Lung (tissue), 16 donors: ENCODE data around the gene CCDC78. TPM values are rescaled to one million over a fixed set of nuclear protein-coding genes. Genes with fewer than 3 reads are reported as not detected.

Source experiments
- ATAC-seq: fragments of 200-7000 bp; cut with Tn5 transposase; one replicate; pipeline ENCODE4 v1.9.1; 2020; ENCODE audit warnings: moderate number of reproducible peaks; ENCODE audit not compliant: insufficient read depth, low FRiP score
- DNase-seq, 3 donors: peaks; one replicate each; pipeline ENCODE4 v3.0.0-alpha.2; 2013 to 2017
- H3K27ac ChIP-seq, 2 donors: one replicate each; pipeline ENCODE4 v1.5.1; 2013; ENCODE audit warnings: mild to moderate bottlenecking in 2 of 2, moderate library complexity in 2 of 2, control low read depth in 1 of 2, inconsistent platforms in 1 of 2, low read depth in 1 of 2, low read length in 1 of 2
- H3K27me3 ChIP-seq, 3 donors: one replicate each; pipeline ENCODE4 v1.5.1; 2013; ENCODE audit warnings: low read length in 2 of 3; ENCODE audit not compliant: control insufficient read depth in 3 of 3, insufficient read depth in 3 of 3
- H3K36me3 ChIP-seq, 4 donors: one replicate each; pipeline ENCODE4 v1.5.1; 2013; ENCODE audit warnings: low read length in 4 of 4, mild to moderate bottlenecking in 1 of 4, moderate library complexity in 1 of 4; ENCODE audit not compliant: control insufficient read depth in 4 of 4, insufficient read depth in 4 of 4
- H3K4me1 ChIP-seq, 5 donors: one replicate each; pipeline ENCODE4 v1.5.1; 2013; ENCODE audit warnings: low read length in 5 of 5, mild to moderate bottlenecking in 2 of 5, moderate library complexity in 1 of 5; ENCODE audit not compliant: control insufficient read depth in 5 of 5, insufficient read depth in 5 of 5
- H3K4me3 ChIP-seq: one replicate; pipeline ENCODE4 v1.5.1; 2013; ENCODE audit warnings: mild to moderate bottlenecking, control low read depth, moderate library complexity
- H3K9ac ChIP-seq, 2 donors: one replicate each; pipeline ENCODE4 v1.5.1; 2013; ENCODE audit warnings: low read length in 2 of 2, control low read depth in 1 of 2; ENCODE audit not compliant: insufficient read depth in 1 of 2
- H3K9me3 ChIP-seq, 4 donors: one replicate each; pipeline ENCODE4 v1.5.1; 2013; ENCODE audit warnings: low read length in 3 of 4, mild to moderate bottlenecking in 1 of 4, moderate library complexity in 1 of 4; ENCODE audit not compliant: control insufficient read depth in 4 of 4, insufficient read depth in 3 of 4
- CTCF ChIP-seq: IDR thresholded peaks from 2 replicates; pipeline ENCODE4 v1.5.1; 2012; ENCODE audit warnings: mild to moderate bottlenecking; ENCODE audit errors: control extremely low read depth, extremely low read depth
- WGBS, 2 donors: extraction: QIAGEN DNeasy Blood & Tissue Kit; methylation state at CpG; one replicate each; pipeline ENCODE4 v1.1.7; 2013; 5-methylcytosine and 5-hydroxymethylcytosine counted together
- long read RNA-seq, 5 donors: transcript quantifications; one replicate each; lab custom pipeline, GENCODE V29; 2026
- polyA plus RNA-seq, 2 donors: library from polyadenylated mRNA; stranded (reverse); fragments of 200-250 nt; gene quantifications; one replicate each; pipeline ENCODE4 v1.2.1, GENCODE V29; 2013
- total RNA-seq, 2 donors: library from RNA; depleted of rRNA in 1 of 2; stranded (reverse); fragments of >200 nt in 1 of 2; gene quantifications; one replicate each; pipeline ENCODE4 v1.2.1, GENCODE V29; 2014 to 2021
- donor health status: control.
- donor health status: control.
- donor health status: Bipolar disorder and iron deficiency.
- donor health status: healthy.
- donor health status: DM: yes; HTN: yes; CAD: no.

CCDC78 gene
- total RNA-seq (10 to 100 TPM; 35.7 to 71.6 TPM), polyA plus RNA-seq (10 to 100 TPM; 25.6 to 38.3 TPM)
- long read RNA-seq, donor 1, partial matches to known transcripts = 0 of 1 reads
- long read RNA-seq, donor 1, other reads (novel, unspliced or antisense) = 0 of 1 reads
- long read RNA-seq, donor 2 = 0 reads
- long read RNA-seq, donor 3, partial matches to known transcripts = 0 of 12 reads
- long read RNA-seq, donor 3, other reads (novel, unspliced or antisense) = 12 of 12 reads
- long read RNA-seq, donor 4 = 0 reads
- long read RNA-seq, donor 5 = 0 reads

DNA sequence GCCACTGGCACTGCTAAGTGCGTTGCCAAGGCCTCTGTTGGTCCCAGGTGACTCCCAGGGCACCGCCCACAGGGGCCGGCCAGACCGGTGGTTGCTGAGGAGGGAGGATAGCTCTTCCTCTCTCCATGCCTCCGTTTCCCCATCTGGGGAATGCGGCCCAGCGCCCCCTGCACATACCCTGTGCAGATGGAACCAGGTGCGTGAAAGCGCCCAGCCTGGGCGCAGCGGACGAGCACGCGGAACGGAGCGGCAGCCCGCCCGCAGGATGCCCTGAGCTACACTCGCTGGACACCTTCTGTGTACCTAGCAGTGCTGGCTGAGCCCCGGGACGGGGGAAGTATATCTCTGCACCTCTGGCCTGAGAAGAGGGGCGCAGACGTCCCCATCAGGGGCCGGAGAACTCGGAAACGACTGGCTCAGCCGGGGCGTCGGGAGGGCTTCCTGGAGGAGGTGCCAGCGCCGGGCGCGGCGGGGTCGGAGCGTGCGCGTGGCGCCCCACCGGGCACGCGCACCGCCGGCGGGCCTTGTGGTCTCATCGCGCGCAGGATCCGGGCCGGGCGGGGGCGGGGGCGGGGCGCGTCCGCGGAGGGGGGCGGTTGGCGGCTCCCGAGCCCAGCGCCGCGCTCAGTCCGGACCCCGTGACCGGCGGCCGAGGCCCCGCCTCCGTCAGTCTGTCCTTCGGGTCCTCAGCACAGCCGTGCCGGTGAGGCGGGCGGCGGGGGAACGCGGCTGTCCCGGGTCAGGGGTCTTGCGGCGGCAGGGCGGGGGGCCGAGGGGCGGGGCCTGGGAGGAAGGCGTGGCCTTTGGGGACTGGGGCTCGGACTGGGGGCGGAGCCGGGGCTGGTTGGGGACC, at the start of gene CCDC78, which contains the start of gene HAGHL:
CCDC78 (minus strand) TSS at position 6 of the 853 bp plus-strand sequence. CDS start 76 bp downstream, outside the sequence.
HAGHL (plus strand) TSS at position 669 of the 853 bp plus-strand sequence. CDS start 404 bp downstream, outside the sequence.
- H3K4me3 ChIP-seq = peak within 1 kb of the TSS; percentile 40
- H3K9me3 ChIP-seq = no peaks in the 10 kb centered on the region
- no peak for TF ChIP-seq CTCF
- H3K9ac ChIP-seq = no peak within 1 kb of the TSS
- WGBS, 2 donors = 2 to 3% methylated on average over 50 to 88 of the region's 88 CpGs
- peaks cover 0 to 7% (median 4%) of the 10 kb centered on the region in 3 donors for H3K27me3 ChIP-seq
- H3K36me3 ChIP-seq = peaks cover 0 to 10% (median 0%) of the 10 kb centered on the region in 4 donors
- peak within 1 kb of the TSS; percentile 8 to 13 for H3K27ac ChIP-seq
- DNase-seq = peak in 2 of 3 donors; percentile 11 to 39
- peaks cover 0 to 12% (median 3%) of the 10 kb centered on the region in 5 donors for H3K4me1 ChIP-seq
- no peak for ATAC-seq

- Histone ChIP-seq H3K9me3 (peaks cover 0 to 2% (median 0%) of the 10 kb centered on the region in 4 donors), H3K4me1 (no peaks in the 10 kb centered on the region), H3K27me3 (peaks cover 0 to 2% (median 0%) of the 10 kb centered on the region in 3 donors), H3K4me3 (no peak overlapping the region), H3K9ac (no peak overlapping the region), H3K36me3 (no peaks in the 10 kb centered on the region), H3K27ac (no peak overlapping the region)
- ATAC-seq (no peak), DNase-seq (no peak)
- 74 to 84% methylated on average over 36 of the region's 36 CpGs for WGBS, 2 donors
- no peak for TF ChIP-seq CTCF
Observed at GRCh38 chr16:775236-775796, 49.1 kb upstream of the CCDC78 start.

GRCh38 chr16:774086-775001, 48.1 kb upstream of the CCDC78 start:
- Histone ChIP-seq H3K36me3 (no peaks in the 10 kb centered on the region), H3K9ac (no peak overlapping the region), H3K27ac (no peak overlapping the region), H3K9me3 (no peaks in the 10 kb centered on the region), H3K27me3 (no peaks in the 10 kb centered on the region), H3K4me1 (no peaks in the 10 kb centered on the region), H3K4me3 (no peak overlapping the region)
- WGBS, 2 donors = 78 to 87% methylated on average over 42 to 46 of the region's 46 CpGs
- no peak for ATAC-seq
- no peak for DNase-seq
- TF ChIP-seq CTCF = no peak
